H1 (cell line): ENCODE data around the gene TGM2. TPM values are rescaled to one million over a fixed set of nuclear protein-coding genes. Genes with fewer than 3 reads are reported as not detected.

Experiments used
- CTCF ChIA-PET: fragments of 300-600 bp; sonication (Branson Sonifier 250); formaldehyde crosslinking; loops from one replicate; lab custom pipeline; 2021; ENCODE audit not compliant: partially characterized antibody; lab: Charles Lee
- POLR2A ChIA-PET: fragments of 300-600 bp; sonication (Branson Sonifier 250); formaldehyde crosslinking; loops from one replicate; lab custom pipeline; 2021; ENCODE audit warnings: inconsistent platforms; ENCODE audit not compliant: partially characterized antibody; lab: Charles Lee
- DNase-seq, 2 experiments: peaks; one replicate each; pipeline versions ENCODE4 v3.0.0 to v3.0.0-alpha.2; 2010 to 2022; ENCODE audit warnings: low spot score in 2 of 2, low read depth in 1 of 2, mixed read lengths in 1 of 2
- FAIRE-seq: peaks from 2 replicates; lab custom pipeline; 2011; peaks lifted over from hg19 to GRCh38; lab: Jason Lieb, UNC
- H2AFZ ChIP-seq: 2 replicates; pipeline ENCODE4 v1.8.1; 2012; ENCODE audit warnings: low read length, inconsistent platforms
- H2AK5ac ChIP-seq: 2 replicates; pipeline ENCODE4 v1.6.1; 2013; ENCODE audit warnings: low read depth, low read length
- H2BK120ac ChIP-seq: replicated peaks from 2 replicates; pipeline ENCODE3; 2013; ENCODE audit warnings: low read depth, low read length, inconsistent platforms
- H2BK12ac ChIP-seq: 2 replicates; pipeline ENCODE4 v1.6.1; 2013; ENCODE audit warnings: low read depth, low read length
- H2BK15ac ChIP-seq: 2 replicates; pipeline ENCODE4 v1.6.1; 2013; ENCODE audit warnings: low read length
- H2BK20ac ChIP-seq: 2 replicates; pipeline ENCODE4 v1.6.1; 2013; ENCODE audit warnings: low read length
- H2BK5ac ChIP-seq: 2 replicates; pipeline ENCODE4 v1.6.1; 2013; ENCODE audit warnings: low read depth, low read length
- H3K14ac ChIP-seq: 2 replicates; pipeline ENCODE4 v1.6.1; 2013; ENCODE audit warnings: inconsistent platforms; ENCODE audit not compliant: insufficient read length
- H3K18ac ChIP-seq: 2 replicates; pipeline ENCODE4 v1.6.1; 2013; ENCODE audit warnings: low read length; ENCODE audit errors: extremely low read depth
- H3K23ac ChIP-seq: 2 replicates; pipeline ENCODE4 v1.6.1; 2013; ENCODE audit warnings: inconsistent platforms; ENCODE audit not compliant: insufficient read length
- H3K23me2 ChIP-seq: 2 replicates; pipeline ENCODE4 v1.6.1; 2013; ENCODE audit warnings: low read depth, low read length
- H3K27ac ChIP-seq: 2 replicates; pipeline ENCODE4 v1.6.1; 2011; ENCODE audit warnings: low read depth, low read length, inconsistent platforms
- H3K27me3 ChIP-seq, 4 experiments: replicated peaks in 1 of 4; 1 replicate in 1 of 4; 2 replicates in 3 of 4; pipeline versions ENCODE4 v1.6.1 to v1.8.1; 2011 to 2013; ENCODE audit warnings: low read length in 3 of 4, mild to moderate bottlenecking in 3 of 4, inconsistent platforms in 2 of 4, mixed read lengths in 2 of 4, moderate library complexity in 1 of 4; ENCODE audit not compliant: control insufficient read depth in 3 of 4, insufficient read depth in 3 of 4; ENCODE audit errors: extremely low read depth in 1 of 4
- H3K36me3 ChIP-seq, 4 experiments: 2 replicates each; pipeline versions ENCODE4 v1.6.1 to v1.8.1; 2011 to 2013; ENCODE audit warnings: mild to moderate bottlenecking in 4 of 4, low read length in 3 of 4, moderate library complexity in 2 of 4, control low read depth in 1 of 4, inconsistent platforms in 1 of 4; ENCODE audit not compliant: insufficient read depth in 4 of 4, control insufficient read depth in 2 of 4
- H3K4ac ChIP-seq: replicated peaks from 2 replicates; pipeline ENCODE3; 2013; ENCODE audit warnings: low read length, low read depth, mixed read lengths, inconsistent platforms; ENCODE audit not compliant: insufficient read length
- H3K4me1 ChIP-seq, 4 experiments: replicated peaks in 1 of 4; 1 replicate in 1 of 4; 2 replicates in 3 of 4; pipeline versions ENCODE4 v1.6.1 to v1.8.1; 2011 to 2013; ENCODE audit warnings: low read length in 3 of 4, inconsistent platforms in 2 of 4, mixed read lengths in 1 of 4; ENCODE audit not compliant: insufficient read depth in 4 of 4, control insufficient read depth in 3 of 4
- H3K4me2 ChIP-seq, 2 experiments: 2 replicates each; pipeline versions ENCODE4 v1.6.1 to v1.8.1; 2011 to 2013; ENCODE audit warnings: low read depth in 2 of 2, low read length in 2 of 2, control low read depth in 1 of 2, inconsistent platforms in 1 of 2, mild to moderate bottlenecking in 1 of 2; ENCODE audit not compliant: insufficient read depth in 1 of 2
- H3K4me3 ChIP-seq, 4 experiments: fragments of 200-600, 300-600 bp in 1 of 4; sonication (generic), shearing (Covaris generic), sonication (Bioruptor Twin) in 1 of 4; 2 replicates each; pipeline versions ENCODE4 v1.5.1 to v1.8.1; 2011 to 2016; ENCODE audit warnings: low read length in 4 of 4, low read depth in 3 of 4, control low read depth in 2 of 4, inconsistent platforms in 2 of 4, mild to moderate bottlenecking in 2 of 4, mixed read lengths in 1 of 4, moderate library complexity in 1 of 4; ENCODE audit not compliant: insufficient read depth in 2 of 4; ENCODE audit errors: extremely low read depth in 1 of 4
- H3K56ac ChIP-seq: replicated peaks from 2 replicates; pipeline ENCODE3; 2013; ENCODE audit warnings: low read depth, mild to moderate bottlenecking, mixed read lengths, low read length, inconsistent platforms; ENCODE audit not compliant: insufficient read length
- H3K79me1 ChIP-seq: 2 replicates; pipeline ENCODE4 v1.6.1; 2013; ENCODE audit warnings: low read depth, low read length, control low read depth
- H3K79me2 ChIP-seq, 2 experiments: 2 replicates each; pipeline versions ENCODE4 v1.6.1 to v1.8.1; 2012 to 2013; ENCODE audit warnings: low read length in 2 of 2, mild to moderate bottlenecking in 2 of 2, inconsistent platforms in 1 of 2; ENCODE audit not compliant: insufficient read depth in 2 of 2, control insufficient read depth in 1 of 2
- H3K9ac ChIP-seq, 4 experiments: replicated peaks in 1 of 4; 1 replicate in 1 of 4; 2 replicates in 3 of 4; pipeline versions ENCODE4 v1.6.1 to v1.8.1; 2011 to 2013; ENCODE audit warnings: low read depth in 3 of 4, low read length in 3 of 4, control low read depth in 2 of 4, mild to moderate bottlenecking in 2 of 4, moderate library complexity in 2 of 4, inconsistent platforms in 1 of 4; ENCODE audit errors: extremely low read depth in 1 of 4
- H3K9me3 ChIP-seq, 2 experiments: 2 replicates each; pipeline versions ENCODE4 v1.6.1 to v1.8.1; 2012 to 2013; ENCODE audit warnings: mild to moderate bottlenecking in 2 of 2, moderate library complexity in 2 of 2, control low read depth in 1 of 2, inconsistent platforms in 1 of 2, low read depth in 1 of 2, low read length in 1 of 2, mixed read lengths in 1 of 2; ENCODE audit not compliant: insufficient read depth in 2 of 2
- H4K20me1 ChIP-seq, 2 experiments: replicated peaks in 1 of 2; 2 replicates each; pipeline versions ENCODE3 to v1.8.1; 2011 to 2013; ENCODE audit warnings: inconsistent platforms in 2 of 2, low read length in 2 of 2, mild to moderate bottlenecking in 1 of 2; ENCODE audit not compliant: insufficient read depth in 2 of 2, control insufficient read depth in 1 of 2
- H4K5ac ChIP-seq: 2 replicates; pipeline ENCODE4 v1.6.1; 2013; ENCODE audit warnings: low read length, low read depth, mixed read lengths, inconsistent platforms; ENCODE audit not compliant: insufficient read length
- H4K8ac ChIP-seq: 2 replicates; pipeline ENCODE4 v1.8.0; 2013; ENCODE audit warnings: mild to moderate bottlenecking, moderate library complexity, low read length, inconsistent platforms; ENCODE audit not compliant: insufficient read depth; ENCODE audit errors: extremely low read depth
- H4K91ac ChIP-seq: replicated peaks from 2 replicates; pipeline ENCODE3; 2013; ENCODE audit warnings: low read length, mixed read lengths, inconsistent platforms; ENCODE audit not compliant: insufficient read length
- BRCA1 ChIP-seq: IDR thresholded peaks from 2 replicates; pipeline ENCODE4 v1.6.1; 2012; ENCODE audit warnings: low read depth, low read length, improper control_type of control experiment
- CTBP2 ChIP-seq: IDR thresholded peaks from 2 replicates; pipeline ENCODE4 v1.7.0; 2011; ENCODE audit warnings: borderline replicate concordance, mild to moderate bottlenecking, moderate library complexity, mixed read lengths, low read length; ENCODE audit not compliant: insufficient read depth, insufficient read length
- GABPA ChIP-seq: IDR thresholded peaks from 2 replicates; pipeline ENCODE4 v1.6.1; 2011; ENCODE audit warnings: mild to moderate bottlenecking, low read length, moderate library complexity, borderline replicate concordance; ENCODE audit not compliant: insufficient read depth
- WGBS, 2 experiments: shearing (Covaris generic) in 1 of 2; methylation state at CpG; one replicate each; pipeline versions ENCODE4 v1.1.6 to v1.1.7; 2013 to 2015; ENCODE audit warnings: low lambda C conversion rate in 2 of 2, mixed read lengths in 2 of 2, inconsistent platforms in 1 of 2, low coverage in 1 of 2, missing lambda C conversion rate in 1 of 2; ENCODE audit not compliant: insufficient replicate concordance in 2 of 2, insufficient coverage in 1 of 2, insufficient read length in 1 of 2; ENCODE audit errors: extremely low coverage in 1 of 2, missing lambda C conversion rate in 1 of 2; 5-methylcytosine and 5-hydroxymethylcytosine counted together
- polyA plus RNA-seq, 7 experiments: library from polyadenylated mRNA; depleted of rRNA in 3 of 7; stranded (reverse) in 5 of 7; unstranded in 2 of 7; fragments of >200 nt in 5 of 7; fragments of 200-250 nt in 2 of 7; gene quantifications; 1 replicate in 5 of 7; 2 replicates in 1 of 7; 4 replicates in 1 of 7; pipeline versions ENCODE4 v1.2.1 to v1.2.3, GENCODE V29; 2011 to 2013; ENCODE audit warnings: missing spikeins in 2 of 7, mixed read lengths in 2 of 7
- total RNA-seq: library from RNA; stranded (reverse); fragmentation: NEBNext Ultra II Directional; extraction: Animal tissue kit (Norgen Biotek cat#: 25700); gene quantifications from 2 replicates; pipeline ENCODE4 v1.2.1, GENCODE V29; 2021

TGM2 gene
- total and polyA plus RNA-seq, 2 of the 8 experiments (the other 6 are each of a cell fraction or from before 2014, with no cell fraction given): 0.86 to 1.0 TPM

DNA sequence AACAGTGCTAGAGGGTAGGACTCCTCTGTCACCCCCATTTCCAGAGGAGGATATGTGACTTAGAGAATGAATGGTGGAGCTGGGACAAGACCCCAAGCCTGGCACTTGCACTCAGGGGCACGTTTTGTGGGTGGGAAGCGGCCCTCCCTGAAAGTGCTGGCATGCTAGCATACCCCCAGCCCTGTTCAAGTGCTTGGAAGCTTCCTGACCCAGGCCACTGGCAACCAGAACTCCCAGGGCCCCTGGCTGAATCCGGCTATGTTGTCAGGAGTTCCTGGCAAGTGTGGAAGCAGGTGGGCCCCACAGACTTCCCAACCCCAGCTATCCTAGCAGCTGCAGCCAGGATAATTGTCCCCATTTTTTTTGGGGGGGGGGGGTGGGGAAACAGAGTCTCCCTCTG is 35.6 kb upstream of the TGM2 start:
- CTCF ChIA-PET: interaction anchor here (0.6 to 3.5 kb wide), 9 partner anchors 10 to 94 kb away, joined by 3 to 22 read pairs (median 5); no protein-coding TSS in a partner anchor
- FAIRE-seq (no peak), DNase-seq (no peak)
- Histone ChIP-seq H3K23ac (no peak overlapping the region), H4K8ac (no peak overlapping the region), H2AK5ac (no peak overlapping the region), H2BK20ac (no peak overlapping the region), H3K79me2 (no peaks in the 10 kb centered on the region), H3K79me1 (no peaks in the 10 kb centered on the region), H3K27ac (no peak overlapping the region), H3K14ac (no peak overlapping the region), H3K27me3 (no peaks in the 10 kb centered on the region), H3K9me3 (no peaks in the 10 kb centered on the region), H2BK15ac (no peak overlapping the region), H3K4me2 (no peak overlapping the region), H2BK12ac (no peak overlapping the region), H3K4me1 (no peaks in the 10 kb centered on the region), H3K23me2 (no peaks in the 10 kb centered on the region), H2AFZ (no peak overlapping the region), H4K5ac (no peak overlapping the region), H4K20me1 (no peaks in the 10 kb centered on the region), H3K4me3 (no peak overlapping the region), H3K4ac (no peak overlapping the region), H3K56ac (no peak overlapping the region), H3K9ac (no peak overlapping the region), H2BK120ac (no peak overlapping the region), H4K91ac (no peak overlapping the region), H3K18ac (no peak overlapping the region), H2BK5ac (no peak overlapping the region), H3K36me3 (no peaks in the 10 kb centered on the region)
- POLR2A ChIA-PET: no interaction called here
- TF ChIP-seq GABPA (no peak), CTBP2 (no peak), BRCA1 (no peak)
- 97% methylated on average over 3 of the region's 3 CpGs; no CpG with 5 or more reads in 1 of the 2 experiments for WGBS, 2 experiments
